ENCODE results near the gene KMT2A.
"Not testable (repeated sequence)": the region's sequence is repeated elsewhere in the genome, so short reads cannot be mapped to it uniquely, and the experiment has no call there.

The KMT2A gene

GRCh38 chr11:118435893-118436624 lies at the start of gene KMT2A:
Gene KMT2A, plus strand, starts transcription at chr11:118436492. Its CDS starts 21 bp downstream, at chr11:118436513.
- DNase-seq (ENCODE audit: low read depth), result peak; percentile 98
- no peak for TF ChIP-seq CTCF (conservative IDR thresholded peaks at IDR 0.05; ENCODE audit: low read depth, low read length)
- H3K4me3 ChIP-seq (ENCODE audit: low read depth, low read length), result peak within 1 kb of the TSS; percentile 82

- TF ChIP-seq CTCF (conservative IDR thresholded peaks at IDR 0.05; ENCODE audit: low read depth, low read length), result no peak
- H3K4me3 ChIP-seq (ENCODE audit: low read depth, low read length), result no peak overlapping the region
- no peak for DNase-seq (ENCODE audit: low read depth)
Measured at GRCh38 chr11:118396097-118396501, 40.2 kb upstream of the KMT2A start.

GRCh38 chr11:118397448-118397847 lies 38.8 kb upstream of the KMT2A start:
- no peak overlapping the region for H3K4me3 ChIP-seq (ENCODE audit: low read depth, low read length)
- no peak for TF ChIP-seq CTCF (conservative IDR thresholded peaks at IDR 0.05; ENCODE audit: low read depth, low read length)
- DNase-seq (ENCODE audit: low read depth), result no peak

DNA sequence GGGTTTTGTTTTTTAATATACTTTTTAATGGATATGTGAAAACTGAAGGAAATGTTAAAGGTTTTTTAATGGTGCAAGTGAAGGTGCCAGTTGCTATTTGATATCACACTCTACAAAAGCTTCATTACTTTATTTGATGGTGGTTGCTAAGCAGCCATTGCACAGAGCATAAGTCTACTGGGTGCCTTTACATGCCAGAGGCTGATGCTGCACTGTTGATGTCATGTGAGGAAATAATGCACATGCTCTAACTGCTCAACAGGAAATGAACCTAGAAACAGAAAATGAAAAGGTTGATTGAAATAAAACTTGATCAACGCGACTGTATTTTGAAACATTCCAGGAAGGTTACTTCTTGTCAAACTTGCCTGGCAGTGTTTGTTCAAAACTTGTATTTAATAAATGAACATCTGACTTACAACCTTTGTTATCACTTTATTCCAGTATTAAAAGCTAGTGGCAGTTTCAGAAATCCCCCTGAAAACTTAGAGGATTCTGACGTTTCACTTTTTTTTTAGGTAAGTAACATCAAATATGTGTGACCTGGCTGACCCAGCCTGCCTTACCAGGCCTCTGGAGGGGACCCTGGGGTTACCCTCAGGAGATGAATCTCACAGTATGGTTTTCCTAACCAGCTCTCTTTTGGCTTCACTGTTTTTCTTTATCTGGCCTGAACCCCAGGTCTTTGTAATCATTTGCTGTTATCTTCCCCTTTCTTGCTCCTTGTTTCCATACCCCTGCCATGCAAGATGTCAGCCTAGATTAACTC lies 37.3 kb upstream of the KMT2A start:
- DNase-seq (ENCODE audit: low read depth), result peak; percentile 44
- H3K4me3 ChIP-seq (ENCODE audit: low read depth, low read length), result no peak overlapping the region
- no peak for TF ChIP-seq CTCF (conservative IDR thresholded peaks at IDR 0.05; ENCODE audit: low read depth, low read length)

DNA sequence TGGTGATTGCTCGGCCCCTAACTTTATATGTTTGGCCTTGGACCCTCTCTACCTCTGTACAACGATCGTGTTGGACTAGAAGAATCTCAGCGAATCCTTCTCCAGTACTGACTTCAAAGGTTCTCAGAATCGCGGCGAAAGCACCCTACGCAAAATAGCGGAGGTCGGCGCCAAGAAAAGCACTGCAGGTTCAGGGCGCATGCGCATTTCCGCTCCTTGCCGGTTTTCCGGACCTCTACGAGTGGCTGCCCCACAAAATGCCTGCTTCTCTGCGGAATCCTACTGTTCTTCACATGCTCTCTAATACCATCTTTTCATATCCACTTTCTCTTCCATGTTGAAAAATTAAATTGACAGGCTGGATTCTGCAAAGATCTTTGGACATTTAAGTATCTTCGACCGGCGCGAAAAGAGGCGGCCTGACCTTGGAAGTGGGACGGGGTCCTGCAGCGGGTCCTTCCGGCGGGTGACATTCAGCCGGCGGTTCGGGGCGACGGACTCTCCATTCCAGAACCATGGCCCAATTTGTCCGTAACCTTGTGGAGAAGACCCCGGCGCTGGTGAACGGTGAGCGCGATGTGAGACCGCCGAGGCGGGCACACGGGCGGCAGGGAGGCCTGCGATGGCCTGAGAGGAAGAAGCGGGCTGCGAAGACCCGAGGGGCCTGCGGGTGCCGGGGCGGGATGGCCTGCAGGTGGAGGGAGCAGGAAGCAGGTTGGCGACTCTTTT lies 35.0 kb upstream of the KMT2A start, which contains the start of gene ATP5MG:
Gene ATP5MG (plus strand): TSS at position 456 of the 729 bp plus-strand sequence. CDS start 60 bp downstream, at position 516.
- no peak for TF ChIP-seq CTCF (conservative IDR thresholded peaks at IDR 0.05; ENCODE audit: low read depth, low read length)
- peak; percentile 93 for DNase-seq (ENCODE audit: low read depth)
- peak within 1 kb of the TSS; percentile 89 for H3K4me3 ChIP-seq (ENCODE audit: low read depth, low read length)

- no peak for TF ChIP-seq CTCF (conservative IDR thresholded peaks at IDR 0.05; ENCODE audit: low read depth, low read length)
- peak; percentile 93 for DNase-seq (ENCODE audit: low read depth)
- peak overlapping the region; percentile 89 for H3K4me3 ChIP-seq (ENCODE audit: low read depth, low read length)
Measured at GRCh38 chr11:118401880-118402590, 34.3 kb upstream of the KMT2A start.

DNA sequence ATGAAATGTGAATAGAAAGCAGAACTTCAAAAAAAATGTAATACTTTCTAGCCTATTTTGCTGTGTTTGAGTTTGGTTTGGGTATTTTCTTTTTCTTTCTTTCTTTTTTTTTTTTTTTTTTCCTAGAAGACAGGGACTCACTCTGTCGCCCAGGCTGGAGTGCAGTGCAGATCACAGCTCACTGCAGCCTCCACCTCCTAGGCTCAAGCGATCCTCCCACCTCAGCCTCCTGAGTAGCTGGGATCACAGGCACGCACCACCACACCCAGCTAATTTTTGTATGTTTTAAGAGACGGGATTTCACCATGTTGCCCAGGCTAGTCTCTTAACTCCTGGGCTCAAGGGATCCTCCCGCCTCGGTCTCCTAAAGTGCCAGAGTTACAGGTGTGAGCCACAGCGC lies 33.7 kb upstream of the KMT2A start:
- H3K4me3 ChIP-seq (ENCODE audit: low read depth, low read length), result peak overlapping the region; percentile 89
- DNase-seq (ENCODE audit: low read depth), result not testable (repeated sequence)

Data from choroid plexus epithelial cell (primary cell).